HepG2 (cell line): ENCODE results near the gene RETN. TPM values are rescaled to one million over a fixed set of nuclear protein-coding genes. Genes with fewer than 3 reads are reported as not detected.

Experiments used
- ATAC-seq: fragments of 200-7000 bp; cut with Tn5 transposase; 3 replicates; pipeline ENCODE4 v1.9.1; 2020; ENCODE audit warnings: mild to moderate bottlenecking, moderate library complexity
- BruUV-seq: library from RNA; stranded (reverse); fragments of 400-500 nt; replicated peaks from 2 replicates; lab custom pipeline; 2021; lab: Mats Ljungman, UMichigan
- CTCF ChIA-PET: fragments of 300-600 bp; formaldehyde crosslinking; extraction: SDS; loops from one replicate; lab custom pipeline; 2021; ENCODE audit warnings: low total read pairs, inconsistent platforms, low intra/inter-chr PET ratio; lab: Yijun Ruan, JAX
- POLR2A ChIA-PET: fragments of 350-600 bp; sonication (Branson Sonifier 250); formaldehyde crosslinking; loops from one replicate; lab custom pipeline; 2020; ENCODE audit warnings: antibody characterized with exemption, inconsistent platforms; lab: Yijun Ruan, JAX
- DNase-seq: peaks from one replicate; pipeline ENCODE4 v3.0.0-alpha.2; 2015; ENCODE audit warnings: low spot score
- FAIRE-seq: peaks from 3 replicates; lab custom pipeline; 2011; peaks lifted over from hg19 to GRCh38; lab: Jason Lieb, UNC
- H2AFZ ChIP-seq: one replicate; pipeline ENCODE4 v1.6.1; 2011; ENCODE audit warnings: low read length, inconsistent platforms
- H3K27ac ChIP-seq: fragments of 300-600 bp; 3 replicates; pipeline ENCODE4 v1.8.0; 2011; ENCODE audit warnings: mixed run types, mild to moderate bottlenecking, mixed read lengths, low read length, inconsistent platforms; ENCODE audit not compliant: insufficient read depth; ENCODE audit errors: extremely low read length
- H3K27me3 ChIP-seq, 2 experiments: fragments of 200-600 bp in 1 of 2; 2 replicates in 1 of 2; 3 replicates in 1 of 2; pipeline versions ENCODE4 v1.6.0 to v1.8.0; 2011; ENCODE audit warnings: low read length in 2 of 2, mild to moderate bottlenecking in 2 of 2, moderate library complexity in 2 of 2, inconsistent platforms in 1 of 2; ENCODE audit not compliant: insufficient read depth in 2 of 2, control insufficient read depth in 1 of 2
- H3K36me3 ChIP-seq, 2 experiments: fragments of 200-600 bp in 1 of 2; replicated peaks in 1 of 2; 2 replicates in 1 of 2; 3 replicates in 1 of 2; pipeline versions ENCODE4 v1.5.1 to v1.8.0; 2011; ENCODE audit warnings: low read length in 2 of 2, inconsistent platforms in 1 of 2; ENCODE audit not compliant: insufficient read depth in 2 of 2, control insufficient read depth in 1 of 2
- H3K4me1 ChIP-seq: 2 replicates; pipeline ENCODE4 v1.5.1; 2012; ENCODE audit warnings: low read length, inconsistent platforms; ENCODE audit not compliant: insufficient read depth
- H3K4me2 ChIP-seq: 2 replicates; pipeline ENCODE4 v1.6.0; 2011; ENCODE audit warnings: low read depth, low read length, inconsistent platforms
- H3K4me3 ChIP-seq, 3 experiments: fragments of 200-600 bp in 1 of 3; sonication (generic), shearing (Covaris generic) in 1 of 3; replicated peaks in 1 of 3; 2 replicates each; pipeline ENCODE4 v1.5.1; 2011 to 2016; ENCODE audit warnings: low read length in 3 of 3, inconsistent platforms in 2 of 3, low read depth in 2 of 3, mild to moderate bottlenecking in 2 of 3, control low read depth in 1 of 3, mixed read lengths in 1 of 3; ENCODE audit not compliant: insufficient read depth in 1 of 3
- H3K79me2 ChIP-seq: one replicate; pipeline ENCODE4 v1.6.1; 2011; ENCODE audit warnings: low read length, inconsistent platforms; ENCODE audit not compliant: insufficient read depth
- H3K9ac ChIP-seq: 2 replicates; pipeline ENCODE4 v1.6.0; 2011; ENCODE audit warnings: mild to moderate bottlenecking, low read depth, low read length, inconsistent platforms; ENCODE audit not compliant: insufficient read depth
- H3K9me3 ChIP-seq: 2 replicates; pipeline ENCODE4 v1.5.1; 2012; ENCODE audit warnings: mild to moderate bottlenecking, low read length
- H4K20me1 ChIP-seq: 2 replicates; pipeline ENCODE4 v1.6.0; 2011; ENCODE audit warnings: inconsistent platforms, mild to moderate bottlenecking, low read length, moderate library complexity; ENCODE audit not compliant: insufficient read depth
- AGO1 ChIP-seq: fragments of 200-400 bp; formaldehyde crosslinking; IDR thresholded peaks from 2 replicates; pipeline ENCODE4 v1.6.1; 2017; ENCODE audit warnings: mild to moderate bottlenecking, low read depth, low read length, moderate library complexity; ENCODE audit not compliant: poor library complexity, severe bottlenecking
- ELF3 ChIP-seq: IDR thresholded peaks from 2 replicates; pipeline ENCODE4 v1.6.1; 2016; ENCODE audit warnings: missing genetic modification reagents, missing compliant biosample characterization
- HCFC1 ChIP-seq: fragments of 150-350 bp; IDR thresholded peaks from 2 replicates; pipeline ENCODE4 v1.6.1; 2014; ENCODE audit warnings: low read depth, low read length
- HIVEP1 ChIP-seq: sonication (generic); formaldehyde crosslinking; IDR thresholded peaks from 2 replicates; pipeline ENCODE4 v1.4.0; 2020; ENCODE audit warnings: mild to moderate bottlenecking, missing genetic modification reagents
- IKZF4 ChIP-seq: sonication (generic); formaldehyde crosslinking; IDR thresholded peaks from 2 replicates; pipeline ENCODE4 v1.5.1; 2020; ENCODE audit warnings: borderline replicate concordance, mild to moderate bottlenecking, low read depth, missing genetic modification reagents; ENCODE audit errors: not compliant biosample characterization
- JARID2 ChIP-seq: sonication (generic); formaldehyde crosslinking; IDR thresholded peaks from 2 replicates; pipeline ENCODE4 v1.8.1; 2023; ENCODE audit warnings: missing genetic modification reagents, inconsistent platforms; ENCODE audit not compliant: insufficient replicate concordance
- MAZ ChIP-seq, 2 experiments: sonication (generic) in 1 of 2; formaldehyde crosslinking in 1 of 2; IDR thresholded peaks; 2 replicates each; pipeline versions ENCODE4 v1.5.0 to v1.6.1; 2012 to 2020; ENCODE audit warnings: low read depth in 2 of 2, mild to moderate bottlenecking in 2 of 2, borderline replicate concordance in 1 of 2, improper control_type of control experiment in 1 of 2, low read length in 1 of 2, missing genetic modification reagents in 1 of 2, moderate library complexity in 1 of 2
- RFX3 ChIP-seq: IDR thresholded peaks from 2 replicates; pipeline ENCODE4 v1.6.1; 2016; ENCODE audit warnings: missing biosample characterization, missing genetic modification reagents
- SOX6 ChIP-seq, 2 experiments: fragments of 450-650 bp in 1 of 2; sonication (generic) in 1 of 2; formaldehyde crosslinking in 1 of 2; IDR thresholded peaks; 2 replicates each; pipeline versions ENCODE4 v1.4.0 to v1.6.1; 2017 to 2020; ENCODE audit warnings: antibody characterized with exemption in 1 of 2, mild to moderate bottlenecking in 1 of 2, missing genetic modification reagents in 1 of 2
- ZNF430 ChIP-seq: sonication (generic); formaldehyde crosslinking; IDR thresholded peaks from 2 replicates; pipeline ENCODE4 v1.9.0; 2021; ENCODE audit warnings: mild to moderate bottlenecking, missing genetic modification reagents
- ZNF567 ChIP-seq: sonication (generic); formaldehyde crosslinking; IDR thresholded peaks from 2 replicates; pipeline ENCODE4 v1.8.1; 2023; ENCODE audit warnings: mild to moderate bottlenecking, missing genetic modification reagents, borderline replicate concordance
- ZNF616 ChIP-seq: sonication (generic); formaldehyde crosslinking; IDR thresholded peaks from 2 replicates; pipeline ENCODE4 v1.5.0; 2020; ENCODE audit warnings: low read depth, mild to moderate bottlenecking, missing genetic modification reagents
- ZNF75D ChIP-seq: sonication (generic); formaldehyde crosslinking; IDR thresholded peaks from 2 replicates; pipeline ENCODE4 v1.8.1; 2023; ENCODE audit warnings: missing genetic modification reagents, mild to moderate bottlenecking, borderline replicate concordance
- WGBS: methylation state at CpG from one replicate; pipeline ENCODE4 v1.1.6; 2017; ENCODE audit warnings: low lambda C conversion rate; 5-methylcytosine and 5-hydroxymethylcytosine counted together
- in situ Hi-C: cut with HindIII; loops from 2 replicates; pipeline ENCODE4 v1.10.0; 2017; ENCODE audit warnings: low pct_unique_long_range_greater_than_20kb; ENCODE audit not compliant: extremely low pct_ligation_motif_present
- intact Hi-C: fragments of 100-400 bp; cut with micrococcal nuclease; formaldehyde crosslinking; loops from one replicate; pipeline ENCODE4 v1.10.0; 2022; ENCODE audit not compliant: unreplicated experiment
- polyA plus RNA-seq, 8 experiments: library from polyadenylated mRNA; depleted of rRNA in 3 of 8; stranded (reverse) in 7 of 8; unstranded in 1 of 8; fragments of >200 nt; fragmentation: Illumina TruSeq in 4 of 8; extraction: Trizol in 4 of 8; gene quantifications; 2 replicates each; pipeline versions ENCODE4 v1.2.1 to v1.2.3, GENCODE V29; 2011 to 2016; ENCODE audit warnings: low read depth in 4 of 8, missing spikeins in 1 of 8, mixed read lengths in 1 of 8; ENCODE audit not compliant: insufficient read depth in 1 of 8
- total RNA-seq, 5 experiments: library from RNA; depleted of rRNA; stranded (reverse); fragments of >200 nt; fragmentation: Illumina TruSeq; extraction: Trizol; gene quantifications; 2 replicates each; pipeline ENCODE4 v1.2.3, GENCODE V29; 2016; ENCODE audit warnings: low read depth in 1 of 5
- TF ChIP-seq, protein P1 (sequence below): sonication (generic); formaldehyde crosslinking; IDR thresholded peaks from 2 replicates; pipeline ENCODE4 v1.4.0; 2020; ENCODE audit warnings: missing genetic modification reagents, mild to moderate bottlenecking, borderline replicate concordance
- TF ChIP-seq, protein P2 (sequence below): sonication (generic); formaldehyde crosslinking; conservative IDR thresholded peaks from 2 replicates; pipeline ENCODE4 v1.5.0; 2020; ENCODE audit warnings: missing genetic modification reagents
- TF ChIP-seq, protein P3 (sequence below): sonication (generic); formaldehyde crosslinking; IDR thresholded peaks from 2 replicates; pipeline ENCODE4 v1.4.0; 2020; ENCODE audit warnings: mild to moderate bottlenecking, missing genetic modification reagents
- TF ChIP-seq, protein P4 (sequence below): sonication (generic); formaldehyde crosslinking; IDR thresholded peaks from 2 replicates; pipeline ENCODE4 v1.4.0; 2020; ENCODE audit warnings: missing genetic modification reagents
- TF ChIP-seq, protein P5 (sequence below): sonication (generic); formaldehyde crosslinking; IDR thresholded peaks from 2 replicates; pipeline ENCODE4 v1.4.0; 2020; ENCODE audit warnings: mild to moderate bottlenecking, missing genetic modification reagents

Gene RETN
- total and polyA plus RNA-seq, 2 of the 13 experiments (the other 11 are each of a cell fraction or from before 2014, with no cell fraction given) = not detected

DNA sequence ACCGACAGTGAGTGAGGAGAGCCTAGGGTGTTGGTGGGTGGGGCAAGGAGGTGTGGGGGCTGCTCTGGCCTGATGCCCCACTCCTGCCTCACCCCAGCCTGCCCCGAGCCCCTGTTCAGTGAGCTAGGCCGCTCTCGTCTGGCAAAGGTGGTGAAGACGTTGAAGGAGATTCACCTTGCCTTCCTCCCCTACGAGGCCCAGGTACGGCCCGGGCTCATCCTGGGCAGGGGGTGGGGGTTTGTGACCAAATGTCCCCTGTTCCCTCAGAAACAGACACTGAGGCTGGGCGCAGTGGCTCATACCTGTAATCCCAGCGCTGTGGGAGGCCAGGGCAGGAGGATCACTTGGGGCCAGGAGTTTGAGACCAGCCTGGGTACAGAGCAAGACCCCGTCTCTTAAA is 28.0 kb upstream of the RETN start:
- no peak overlapping the region for H3K4me2 ChIP-seq
- POLR2A ChIA-PET = interaction anchor here (1.0 to 1.2 kb wide), 2 partner anchors 11 to 45 kb away, joined by 4 to 5 read pairs; partner anchors contain the start of gene CAMSAP3
- no peak overlapping the region for H3K9ac ChIP-seq
- no peak for TF ChIP-seq HCFC1
- no peak for TF ChIP-seq MAZ (IDR thresholded peaks at IDR 0.05; ENCODE audit: borderline replicate concordance, low read depth, low read length)
- TF ChIP-seq MAZ (CRISPR knock-in tag; IDR thresholded peaks at IDR 0.05; ENCODE audit: low read depth) = no peak
- TF ChIP-seq AGO1 = no peak
- no peak for TF ChIP-seq ZNF567
- TF ChIP-seq, protein P1, sequence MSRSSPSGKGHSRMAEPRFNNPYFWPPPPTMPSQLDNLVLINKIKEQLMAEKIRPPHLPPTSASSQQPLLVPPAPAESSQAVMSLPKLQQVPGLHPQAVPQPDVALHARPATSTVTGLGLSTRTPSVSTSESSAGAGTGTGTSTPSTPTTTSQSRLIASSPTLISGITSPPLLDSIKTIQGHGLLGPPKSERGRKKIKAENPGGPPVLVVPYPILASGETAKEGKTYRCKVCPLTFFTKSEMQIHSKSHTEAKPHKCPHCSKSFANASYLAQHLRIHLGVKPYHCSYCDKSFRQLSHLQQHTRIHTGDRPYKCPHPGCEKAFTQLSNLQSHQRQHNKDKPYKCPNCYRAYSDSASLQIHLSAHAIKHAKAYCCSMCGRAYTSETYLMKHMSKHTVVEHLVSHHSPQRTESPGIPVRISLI (CRISPR knock-in tag) = no peak
- TF ChIP-seq SOX6 (IDR thresholded peaks at IDR 0.05) = no peak
- no peak for TF ChIP-seq SOX6 (CRISPR knock-in tag; IDR thresholded peaks at IDR 0.05)
- TF ChIP-seq, protein P2, sequence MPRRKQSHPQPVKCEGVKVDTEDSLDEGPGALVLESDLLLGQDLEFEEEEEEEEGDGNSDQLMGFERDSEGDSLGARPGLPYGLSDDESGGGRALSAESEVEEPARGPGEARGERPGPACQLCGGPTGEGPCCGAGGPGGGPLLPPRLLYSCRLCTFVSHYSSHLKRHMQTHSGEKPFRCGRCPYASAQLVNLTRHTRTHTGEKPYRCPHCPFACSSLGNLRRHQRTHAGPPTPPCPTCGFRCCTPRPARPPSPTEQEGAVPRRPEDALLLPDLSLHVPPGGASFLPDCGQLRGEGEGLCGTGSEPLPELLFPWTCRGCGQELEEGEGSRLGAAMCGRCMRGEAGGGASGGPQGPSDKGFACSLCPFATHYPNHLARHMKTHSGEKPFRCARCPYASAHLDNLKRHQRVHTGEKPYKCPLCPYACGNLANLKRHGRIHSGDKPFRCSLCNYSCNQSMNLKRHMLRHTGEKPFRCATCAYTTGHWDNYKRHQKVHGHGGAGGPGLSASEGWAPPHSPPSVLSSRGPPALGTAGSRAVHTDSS = no peak
- TF ChIP-seq RFX3 (CRISPR knock-in tag) = no peak
- TF ChIP-seq, protein P3, sequence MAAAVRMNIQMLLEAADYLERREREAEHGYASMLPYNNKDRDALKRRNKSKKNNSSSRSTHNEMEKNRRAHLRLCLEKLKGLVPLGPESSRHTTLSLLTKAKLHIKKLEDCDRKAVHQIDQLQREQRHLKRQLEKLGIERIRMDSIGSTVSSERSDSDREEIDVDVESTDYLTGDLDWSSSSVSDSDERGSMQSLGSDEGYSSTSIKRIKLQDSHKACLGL (CRISPR knock-in tag) = no peak
- TF ChIP-seq JARID2 (CRISPR knock-in tag) = no peak
- TF ChIP-seq ZNF75D (CRISPR knock-in tag) = no peak
- TF ChIP-seq ELF3 (CRISPR knock-in tag) = no peak
- TF ChIP-seq ZNF616 (CRISPR knock-in tag) = no peak
- TF ChIP-seq, protein P4, sequence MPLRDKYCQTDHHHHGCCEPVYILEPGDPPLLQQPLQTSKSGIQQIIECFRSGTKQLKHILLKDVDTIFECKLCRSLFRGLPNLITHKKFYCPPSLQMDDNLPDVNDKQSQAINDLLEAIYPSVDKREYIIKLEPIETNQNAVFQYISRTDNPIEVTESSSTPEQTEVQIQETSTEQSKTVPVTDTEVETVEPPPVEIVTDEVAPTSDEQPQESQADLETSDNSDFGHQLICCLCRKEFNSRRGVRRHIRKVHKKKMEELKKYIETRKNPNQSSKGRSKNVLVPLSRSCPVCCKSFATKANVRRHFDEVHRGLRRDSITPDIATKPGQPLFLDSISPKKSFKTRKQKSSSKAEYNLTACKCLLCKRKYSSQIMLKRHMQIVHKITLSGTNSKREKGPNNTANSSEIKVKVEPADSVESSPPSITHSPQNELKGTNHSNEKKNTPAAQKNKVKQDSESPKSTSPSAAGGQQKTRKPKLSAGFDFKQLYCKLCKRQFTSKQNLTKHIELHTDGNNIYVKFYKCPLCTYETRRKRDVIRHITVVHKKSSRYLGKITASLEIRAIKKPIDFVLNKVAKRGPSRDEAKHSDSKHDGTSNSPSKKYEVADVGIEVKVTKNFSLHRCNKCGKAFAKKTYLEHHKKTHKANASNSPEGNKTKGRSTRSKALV (CRISPR knock-in tag) = no peak
- TF ChIP-seq, protein P5, sequence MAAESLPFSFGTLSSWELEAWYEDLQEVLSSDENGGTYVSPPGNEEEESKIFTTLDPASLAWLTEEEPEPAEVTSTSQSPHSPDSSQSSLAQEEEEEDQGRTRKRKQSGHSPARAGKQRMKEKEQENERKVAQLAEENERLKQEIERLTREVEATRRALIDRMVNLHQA = no peak
- TF ChIP-seq IKZF4 (CRISPR knock-in tag) = no peak
- no peak for TF ChIP-seq HIVEP1 (CRISPR knock-in tag)
- no peak for TF ChIP-seq ZNF430
- no peak for DNase-seq
- intact Hi-C loops = no loop called here
- H3K36me3 ChIP-seq = no peaks in the 10 kb centered on the region; a peak in 1 of 5 replicates
- no peak overlapping the region for H3K27ac ChIP-seq
- no peak for FAIRE-seq
- ATAC-seq = no peak
- no peaks in the 10 kb centered on the region for H3K9me3 ChIP-seq
- no peak overlapping the region for H2AFZ ChIP-seq
- no peaks in the 10 kb centered on the region; a peak in 1 of 5 replicates for H3K27me3 ChIP-seq
- H4K20me1 ChIP-seq = no peaks in the 10 kb centered on the region; the same call in 1 of the 2 replicates
- no peak overlapping the region for H3K4me3 ChIP-seq
- 98% methylated on average over 9 of the region's 11 CpGs for WGBS
- H3K79me2 ChIP-seq = peaks cover 7% of the 10 kb centered on the region
- CTCF ChIA-PET = no interaction called here
- in situ Hi-C loops = no loop called here
- H3K4me1 ChIP-seq = peaks cover 18% of the 10 kb centered on the region
- BruUV-seq = no TSS peak
